ENCODE data around the gene DENND1B. TPM values are rescaled to one million over a fixed set of nuclear protein-coding genes. Genes with fewer than 3 reads are reported as not detected.

Gene DENND1B
- total and polyA plus RNA-seq, 2 of the 8 experiments (the other 6 are each of a cell fraction or from before 2014, with no cell fraction given) = 0.74 to 3.3 TPM

- H2AFZ ChIP-seq (ENCODE audit: low read length) = no peak overlapping the region
- H2BK120ac ChIP-seq (replicated peaks; ENCODE audit: low read depth, low read length) = no peak overlapping the region
- no peak overlapping the region for H4K91ac ChIP-seq (replicated peaks; ENCODE audit: insufficient read length, low read length)
- no peak overlapping the region for H2BK20ac ChIP-seq (ENCODE audit: low read length)
- no peaks in the 10 kb centered on the region for H3K79me2 ChIP-seq (ENCODE audit: control insufficient read depth in 1 of 2, insufficient read depth in 2 of 2, low read length in 2 of 2)
- H3K36me3 ChIP-seq (ENCODE audit: control insufficient read depth in 2 of 4, insufficient read depth in 4 of 4, low read length in 3 of 4) = no peaks in the 10 kb centered on the region
- no peak overlapping the region for H3K27ac ChIP-seq (ENCODE audit: low read depth, low read length)
- FAIRE-seq (no peak), DNase-seq (ENCODE audit: low read depth in 1 of 2, low spot score in 2 of 2) (no peak)
- no peak overlapping the region for H3K4me3 ChIP-seq (ENCODE audit: extremely low read depth in 1 of 4, insufficient read depth in 2 of 4, low read depth in 3 of 4, low read length in 4 of 4)
- H2BK5ac ChIP-seq (ENCODE audit: low read depth, low read length) = no peak overlapping the region
- H3K23ac ChIP-seq (ENCODE audit: insufficient read length) = no peak overlapping the region
- H3K79me1 ChIP-seq (ENCODE audit: low read depth, low read length) = no peaks in the 10 kb centered on the region
- H4K8ac ChIP-seq (ENCODE audit: extremely low read depth, insufficient read depth, low read length) = no peak overlapping the region
- no peak overlapping the region for H4K5ac ChIP-seq (ENCODE audit: insufficient read length, low read depth, low read length)
- no peak overlapping the region for H2BK12ac ChIP-seq (ENCODE audit: low read depth, low read length)
- no peak overlapping the region for H3K4me2 ChIP-seq (ENCODE audit: insufficient read depth in 1 of 2, low read depth in 2 of 2, low read length in 2 of 2)
- POLR2A ChIA-PET (ENCODE audit: partially characterized antibody) = no interaction called here
- no peak overlapping the region for H3K9ac ChIP-seq (replicated peaks in 1 of 4; ENCODE audit: extremely low read depth in 1 of 4, low read depth in 3 of 4, low read length in 3 of 4)
- H3K14ac ChIP-seq (ENCODE audit: insufficient read length) = no peak overlapping the region
- no peaks in the 10 kb centered on the region for H3K27me3 ChIP-seq (replicated peaks in 1 of 4; ENCODE audit: control insufficient read depth in 3 of 4, extremely low read depth in 1 of 4, insufficient read depth in 3 of 4, low read length in 3 of 4)
- no peaks in the 10 kb centered on the region for H4K20me1 ChIP-seq (replicated peaks in 1 of 2; ENCODE audit: control insufficient read depth in 1 of 2, insufficient read depth in 2 of 2, low read length in 2 of 2)
- no peaks in the 10 kb centered on the region for H3K4me1 ChIP-seq (replicated peaks in 1 of 4; ENCODE audit: control insufficient read depth in 3 of 4, insufficient read depth in 4 of 4, low read length in 3 of 4)
- H3K23me2 ChIP-seq (ENCODE audit: low read depth, low read length) = no peaks in the 10 kb centered on the region
- no peaks in the 10 kb centered on the region for H3K9me3 ChIP-seq (ENCODE audit: insufficient read depth in 2 of 2, low read depth in 1 of 2, low read length in 1 of 2)
- H3K4ac ChIP-seq (replicated peaks; ENCODE audit: insufficient read length, low read depth, low read length) = no peak overlapping the region
- H3K56ac ChIP-seq (replicated peaks; ENCODE audit: insufficient read length, low read depth, low read length) = no peak overlapping the region
- H2AK5ac ChIP-seq (ENCODE audit: low read depth, low read length) = no peak overlapping the region
- no peak overlapping the region for H2BK15ac ChIP-seq (ENCODE audit: low read length)
- no peak overlapping the region for H3K18ac ChIP-seq (ENCODE audit: extremely low read depth, low read length)
- CTCF ChIA-PET (ENCODE audit: partially characterized antibody) = interaction anchor here (0.6 to 1.4 kb wide), 3 partner anchors 16 to 228 kb away, joined by 3 read pairs; no protein-coding TSS in a partner anchor
- 88% methylated on average over 3 of the region's 3 CpGs; no CpG with 5 or more reads in 1 of the 2 experiments for WGBS, 2 experiments (ENCODE audit: extremely low coverage in 1 of 2, insufficient coverage in 1 of 2, insufficient read length in 1 of 2, insufficient replicate concordance in 2 of 2, low coverage in 1 of 2, low lambda C conversion rate in 2 of 2, missing lambda C conversion rate in 1 of 2)
- no peak for TF ChIP-seq HDAC2 (IDR thresholded peaks at IDR 0.05; ENCODE audit: borderline replicate concordance in 1 of 2, low read depth in 2 of 2, low read length in 2 of 2)
- no peak for TF ChIP-seq RXRA (IDR thresholded peaks at IDR 0.05; ENCODE audit: insufficient read depth, low read depth, low read length)
- TF ChIP-seq CREB1 (IDR thresholded peaks at IDR 0.05) = no peak
- no peak for TF ChIP-seq CEBPB (IDR thresholded peaks at IDR 0.05; ENCODE audit: low read depth, low read length)
- TF ChIP-seq JUND (IDR thresholded peaks at IDR 0.05; ENCODE audit: low read length) = no peak
- TF ChIP-seq BCL11A (IDR thresholded peaks at IDR 0.05; ENCODE audit: low read depth in 2 of 2, low read length in 2 of 2) = no peak
- TF ChIP-seq SIRT6 (IDR thresholded peaks at IDR 0.05; ENCODE audit: low read length) = no peak
- no peak for TF ChIP-seq GTF2F1 (IDR thresholded peaks at IDR 0.05; ENCODE audit: borderline replicate concordance, low read depth, low read length)
- no peak for TF ChIP-seq NRF1 (IDR thresholded peaks at IDR 0.05; ENCODE audit: low read depth, low read length)
- no peak for TF ChIP-seq CBX8 (IDR thresholded peaks at IDR 0.05; ENCODE audit: borderline replicate concordance, low read depth, low read length)
- no peak for TF ChIP-seq MAFK (IDR thresholded peaks at IDR 0.05; ENCODE audit: low read depth, low read length)
- TF ChIP-seq EGR1 (IDR thresholded peaks at IDR 0.05; ENCODE audit: borderline replicate concordance, low read depth, low read length) = no peak
- no peak for TF ChIP-seq CHD1 (IDR thresholded peaks at IDR 0.05; ENCODE audit: low read depth, low read length)
- TF ChIP-seq RAD21 (IDR thresholded peaks at IDR 0.05 in 1 of 2, conservative IDR thresholded peaks at IDR 0.05 in 1 of 2; ENCODE audit: low read depth in 2 of 2, low read length in 2 of 2) = no peak
Measured at GRCh38 chr1:197782722-197783360, 7.6 kb upstream of the DENND1B start.

All from H1 (cell line).